H1 (cell line): ENCODE measurements around the gene VPS35L.

Experiments used
- ASH2L ChIP-seq: fragments of 200-600, 300-600 bp; sonication (generic); IDR thresholded peaks from one replicate; pipeline ENCODE4 v1.7.1; 2017; ENCODE audit warnings: low read length
- BRCA1 ChIP-seq: IDR thresholded peaks from 2 replicates; pipeline ENCODE4 v1.6.1; 2012; ENCODE audit warnings: low read depth, low read length, improper control_type of control experiment
- EP300 ChIP-seq, 2 experiments: IDR thresholded peaks; 1 replicate in 1 of 2; 2 replicates in 1 of 2; pipeline ENCODE4 v1.6.1; 2011 to 2012; ENCODE audit warnings: low read depth in 2 of 2, low read length in 2 of 2, mild to moderate bottlenecking in 2 of 2, borderline replicate concordance in 1 of 2, inconsistent platforms in 1 of 2, moderate library complexity in 1 of 2
- HDAC6 ChIP-seq: IDR thresholded peaks from one replicate; pipeline ENCODE4 v1.7.1; 2012; ENCODE audit warnings: low read depth, mild to moderate bottlenecking, inconsistent platforms, low read length, moderate library complexity
- JUN ChIP-seq: IDR thresholded peaks from 2 replicates; pipeline ENCODE4 v1.6.1; 2011; ENCODE audit warnings: low read depth, mild to moderate bottlenecking, improper control_type of control experiment, low read length
- MAFK ChIP-seq: IDR thresholded peaks from 2 replicates; pipeline ENCODE4 v1.6.1; 2012; ENCODE audit warnings: low read depth, mild to moderate bottlenecking, improper control_type of control experiment, low read length
- RAD21 ChIP-seq, 2 experiments: IDR thresholded peaks in 1 of 2; conservative IDR thresholded peaks in 1 of 2; 2 replicates each; pipeline ENCODE4 v1.6.1; 2011; ENCODE audit warnings: low read depth in 2 of 2, low read length in 2 of 2, improper control_type of control experiment in 1 of 2, inconsistent platforms in 1 of 2, mild to moderate bottlenecking in 1 of 2, moderate library complexity in 1 of 2
- RFX5 ChIP-seq: IDR thresholded peaks from 2 replicates; pipeline ENCODE4 v1.6.1; 2011; ENCODE audit warnings: low read depth, low read length, improper control_type of control experiment, borderline replicate concordance
- ZNF274 ChIP-seq: IDR thresholded peaks from 2 replicates; pipeline ENCODE4 v1.7.0; 2012; ENCODE audit warnings: low read length, borderline replicate concordance; ENCODE audit errors: extremely low read depth
- TF ChIP-seq, protein P1 (sequence below): IDR thresholded peaks from 2 replicates; pipeline ENCODE4 v1.6.1; 2011; ENCODE audit warnings: low read length, improper control_type of control experiment
- TF ChIP-seq, protein P2 (sequence below), 3 experiments: IDR thresholded peaks; 1 replicate in 2 of 3; 2 replicates in 1 of 3; pipeline versions ENCODE4 v1.5.1 to v1.6.1; 2011; ENCODE audit warnings: low read length in 3 of 3, mild to moderate bottlenecking in 3 of 3, inconsistent platforms in 2 of 3, low read depth in 1 of 3, moderate library complexity in 1 of 3; ENCODE audit not compliant: insufficient read depth in 1 of 3; ENCODE audit errors: control extremely low read depth in 1 of 3
- TF ChIP-seq, protein P3 (sequence below): IDR thresholded peaks from 2 replicates; pipeline ENCODE4 v1.6.1; 2011; ENCODE audit warnings: low read depth, mild to moderate bottlenecking, low read length; ENCODE audit not compliant: insufficient read depth

DNA sequence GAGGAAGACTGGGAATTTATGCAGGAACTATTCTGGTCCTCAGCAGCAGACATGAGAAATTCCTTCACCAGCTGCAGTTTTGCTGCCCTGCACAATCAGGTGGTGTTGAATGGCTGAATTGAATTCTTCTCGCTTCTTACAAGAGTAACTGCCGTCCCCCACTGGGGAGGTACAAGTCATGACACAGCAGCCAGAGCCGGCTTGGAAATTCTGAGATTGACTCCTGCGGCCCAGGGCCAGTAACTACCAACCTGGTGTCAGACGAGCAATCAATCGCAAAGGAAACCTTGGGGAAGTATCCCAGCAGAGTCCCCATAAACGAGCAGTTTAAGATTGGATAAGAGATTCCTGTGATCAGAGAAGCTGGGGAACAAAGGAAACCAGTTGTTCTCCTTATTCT is 131.8 kb downstream of the VPS35L start:
- TF ChIP-seq BRCA1: no peak
- TF ChIP-seq, protein P1, sequence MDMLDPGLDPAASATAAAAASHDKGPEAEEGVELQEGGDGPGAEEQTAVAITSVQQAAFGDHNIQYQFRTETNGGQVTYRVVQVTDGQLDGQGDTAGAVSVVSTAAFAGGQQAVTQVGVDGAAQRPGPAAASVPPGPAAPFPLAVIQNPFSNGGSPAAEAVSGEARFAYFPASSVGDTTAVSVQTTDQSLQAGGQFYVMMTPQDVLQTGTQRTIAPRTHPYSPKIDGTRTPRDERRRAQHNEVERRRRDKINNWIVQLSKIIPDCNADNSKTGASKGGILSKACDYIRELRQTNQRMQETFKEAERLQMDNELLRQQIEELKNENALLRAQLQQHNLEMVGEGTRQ: no peak
- no peak for TF ChIP-seq ZNF274
- TF ChIP-seq, protein P2, sequence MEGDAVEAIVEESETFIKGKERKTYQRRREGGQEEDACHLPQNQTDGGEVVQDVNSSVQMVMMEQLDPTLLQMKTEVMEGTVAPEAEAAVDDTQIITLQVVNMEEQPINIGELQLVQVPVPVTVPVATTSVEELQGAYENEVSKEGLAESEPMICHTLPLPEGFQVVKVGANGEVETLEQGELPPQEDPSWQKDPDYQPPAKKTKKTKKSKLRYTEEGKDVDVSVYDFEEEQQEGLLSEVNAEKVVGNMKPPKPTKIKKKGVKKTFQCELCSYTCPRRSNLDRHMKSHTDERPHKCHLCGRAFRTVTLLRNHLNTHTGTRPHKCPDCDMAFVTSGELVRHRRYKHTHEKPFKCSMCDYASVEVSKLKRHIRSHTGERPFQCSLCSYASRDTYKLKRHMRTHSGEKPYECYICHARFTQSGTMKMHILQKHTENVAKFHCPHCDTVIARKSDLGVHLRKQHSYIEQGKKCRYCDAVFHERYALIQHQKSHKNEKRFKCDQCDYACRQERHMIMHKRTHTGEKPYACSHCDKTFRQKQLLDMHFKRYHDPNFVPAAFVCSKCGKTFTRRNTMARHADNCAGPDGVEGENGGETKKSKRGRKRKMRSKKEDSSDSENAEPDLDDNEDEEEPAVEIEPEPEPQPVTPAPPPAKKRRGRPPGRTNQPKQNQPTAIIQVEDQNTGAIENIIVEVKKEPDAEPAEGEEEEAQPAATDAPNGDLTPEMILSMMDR (IDR thresholded peaks at IDR 0.05; ENCODE audit: control extremely low read depth in 1 of 3, insufficient read depth in 1 of 3, low read depth in 1 of 3, low read length in 3 of 3): no peak
- TF ChIP-seq, protein P3, sequence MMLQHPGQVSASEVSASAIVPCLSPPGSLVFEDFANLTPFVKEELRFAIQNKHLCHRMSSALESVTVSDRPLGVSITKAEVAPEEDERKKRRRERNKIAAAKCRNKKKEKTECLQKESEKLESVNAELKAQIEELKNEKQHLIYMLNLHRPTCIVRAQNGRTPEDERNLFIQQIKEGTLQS: no peak
- no peak for TF ChIP-seq RAD21 (IDR thresholded peaks at IDR 0.05 in 1 of 2, conservative IDR thresholded peaks at IDR 0.05 in 1 of 2; ENCODE audit: low read depth in 2 of 2, low read length in 2 of 2)
- no peak for TF ChIP-seq ASH2L
- no peak for TF ChIP-seq HDAC6
- TF ChIP-seq RFX5: no peak
- no peak for TF ChIP-seq MAFK
- no peak for TF ChIP-seq JUN
- no peak for TF ChIP-seq EP300 (IDR thresholded peaks at IDR 0.05; ENCODE audit: borderline replicate concordance in 1 of 2, low read depth in 2 of 2, low read length in 2 of 2)
